Kasumi-1 (cell line): Measurements from ENCODE around the gene OR14C36.
"Not testable (repeated sequence)": the region's sequence is repeated elsewhere in the genome, so short reads cannot be mapped to it uniquely, and the experiment has no call there.

Experiments
- DNase-seq, 2 experiments: peaks; one replicate each; lab custom pipeline; 2025; lab: John Stamatoyannopoulos, UW

Gene OR14C36, protein sequence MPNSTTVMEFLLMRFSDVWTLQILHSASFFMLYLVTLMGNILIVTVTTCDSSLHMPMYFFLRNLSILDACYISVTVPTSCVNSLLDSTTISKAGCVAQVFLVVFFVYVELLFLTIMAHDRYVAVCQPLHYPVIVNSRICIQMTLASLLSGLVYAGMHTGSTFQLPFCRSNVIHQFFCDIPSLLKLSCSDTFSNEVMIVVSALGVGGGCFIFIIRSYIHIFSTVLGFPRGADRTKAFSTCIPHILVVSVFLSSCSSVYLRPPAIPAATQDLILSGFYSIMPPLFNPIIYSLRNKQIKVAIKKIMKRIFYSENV

DNA sequence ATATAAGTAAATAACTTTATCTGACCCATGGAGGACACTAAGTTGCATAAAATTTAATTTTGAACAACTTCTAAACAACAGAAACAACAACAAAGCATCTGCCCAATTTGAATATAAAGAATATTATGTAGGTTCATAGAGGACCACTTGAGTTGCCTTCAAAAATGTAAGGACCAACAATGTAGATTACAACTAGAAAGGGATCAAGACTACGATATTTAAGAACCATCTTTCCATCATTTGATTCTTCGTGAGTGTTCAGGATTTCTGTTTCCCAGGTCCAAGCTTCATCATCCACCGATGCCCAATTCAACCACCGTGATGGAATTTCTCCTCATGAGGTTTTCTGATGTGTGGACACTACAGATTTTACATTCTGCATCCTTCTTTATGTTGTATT is at the start of gene OR14C36:
TSS of gene OR14C36 (plus strand) at position 301 of the 400 bp plus-strand sequence. CDS start at position 301, 0 bp downstream.
- no peak for DNase-seq

DNA sequence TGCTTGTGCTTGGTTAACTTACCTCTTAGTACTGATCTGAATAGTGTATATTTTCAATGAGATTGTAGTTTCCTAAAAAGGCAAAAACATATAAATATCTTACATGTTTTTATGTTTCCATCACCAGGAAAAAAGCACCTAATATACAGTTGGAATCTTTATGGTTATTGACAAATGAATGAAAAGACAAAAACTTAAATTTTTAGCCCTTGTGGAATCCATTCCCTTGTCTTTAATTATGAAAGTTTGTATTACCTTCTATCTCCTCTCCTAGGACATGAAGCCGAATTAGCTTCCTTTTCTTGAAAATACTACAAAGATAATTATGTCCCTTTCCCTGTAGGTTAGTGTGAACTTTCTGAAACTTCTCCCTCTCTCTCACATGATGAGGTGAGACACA is 45.3 kb upstream of the OR14C36 start, which contains the start of gene OR2T12:
TSS of gene OR2T12 (minus strand) at position 101 of the 400 bp plus-strand sequence. CDS start 7,846 bp downstream, outside the sequence.
- no peak for DNase-seq

DNA sequence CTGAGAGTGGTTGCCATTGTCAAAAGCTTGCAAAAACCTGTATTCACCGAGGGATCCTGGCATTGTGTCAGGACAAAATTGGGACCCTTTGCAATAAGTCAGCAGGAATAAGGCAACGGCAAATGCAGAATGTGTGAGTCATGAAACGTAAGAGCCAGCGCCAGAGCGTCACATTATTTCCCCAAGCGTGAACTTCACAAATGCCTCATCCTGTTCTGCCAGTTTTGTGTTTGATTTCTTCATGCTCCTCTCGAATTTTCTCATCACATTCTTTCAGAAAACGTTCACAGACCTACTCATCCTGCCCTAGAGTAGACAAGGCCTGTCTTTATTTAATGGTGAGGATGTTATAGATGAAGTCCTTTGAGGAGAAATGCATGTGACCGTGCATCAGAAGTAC is 42.9 kb upstream of the OR14C36 start:
- not testable (repeated sequence) for DNase-seq

DNA sequence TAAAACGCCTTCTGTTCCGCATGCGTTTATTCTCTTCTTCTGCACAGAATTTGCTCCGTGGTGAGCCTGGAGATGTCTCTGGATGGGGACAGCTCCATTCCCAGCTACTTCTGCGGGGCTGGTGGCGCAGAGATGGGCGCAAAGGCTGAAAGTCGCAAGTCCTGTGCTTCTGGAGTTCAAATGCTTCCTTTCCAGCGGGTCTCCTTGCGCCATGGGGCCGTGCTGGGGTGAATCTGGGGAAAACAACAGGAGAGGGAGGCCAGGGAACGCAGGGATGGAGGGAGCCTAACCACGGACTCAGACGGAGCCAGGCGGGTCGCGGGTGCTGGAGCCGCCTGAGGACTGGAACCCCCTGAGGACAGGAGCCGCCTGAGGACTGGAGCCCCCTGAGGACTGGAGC is 42.5 kb upstream of the OR14C36 start:
- DNase-seq = no peak

DNA sequence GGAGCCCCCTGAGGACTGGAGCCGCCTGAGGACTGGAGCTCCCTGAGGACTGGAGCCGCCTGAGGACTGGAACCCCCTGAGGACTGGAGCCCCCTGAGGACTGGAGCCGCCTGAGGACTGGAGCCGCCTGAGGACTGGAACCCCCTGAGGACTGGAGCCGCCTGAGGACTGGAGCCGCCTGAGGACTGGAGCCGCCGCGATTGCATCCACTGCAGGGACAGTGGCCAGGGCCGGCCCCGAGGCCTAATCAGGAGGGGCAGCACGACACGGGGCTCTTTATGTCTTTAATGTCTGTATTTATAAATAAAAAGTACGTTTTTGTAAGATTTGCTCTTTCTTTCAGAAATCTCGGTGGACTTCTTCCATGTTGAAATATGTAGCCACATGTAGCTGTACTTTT is 41.8 kb upstream of the OR14C36 start:
- not testable (repeated sequence) for DNase-seq

DNA sequence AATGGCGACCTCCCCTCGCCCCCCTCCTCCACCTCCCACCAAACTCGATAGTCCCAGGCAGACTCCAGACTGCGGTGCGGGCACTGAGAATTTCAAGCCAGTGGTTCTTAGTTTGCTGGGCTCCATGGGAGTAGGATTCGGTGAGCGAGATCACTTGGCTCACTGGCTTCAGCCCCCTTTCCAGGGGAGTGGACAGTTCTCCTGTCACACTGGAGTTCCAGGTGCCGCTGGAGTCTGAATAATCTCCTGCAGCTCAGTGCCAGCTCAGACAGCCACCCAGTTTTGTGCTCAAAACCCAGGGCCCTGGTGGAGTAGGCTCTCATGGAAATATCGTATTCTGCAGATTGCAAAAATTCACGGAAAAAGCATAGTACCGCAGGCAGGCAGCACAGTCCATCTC is 31.8 kb upstream of the OR14C36 start:
- DNase-seq = no peak

DNA sequence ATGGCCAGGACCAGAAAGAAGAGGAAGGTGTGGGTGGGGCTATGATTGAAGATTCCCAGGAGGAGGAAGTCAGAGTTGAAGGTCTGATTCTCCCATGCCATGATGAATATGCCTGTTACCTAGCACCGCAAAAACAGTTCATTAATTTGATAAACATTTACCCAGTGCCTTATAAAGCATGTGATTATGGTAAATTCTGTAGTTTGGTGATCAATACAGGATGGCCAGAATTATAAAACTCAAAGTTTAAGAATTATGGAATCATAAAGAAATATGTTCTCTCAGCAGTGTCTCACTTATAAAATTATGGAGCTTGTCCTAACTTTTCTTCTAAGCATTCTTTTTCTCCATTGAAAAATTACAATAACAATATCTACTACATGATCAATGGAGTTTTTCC is 24.1 kb upstream of the OR14C36 start, which contains the start of gene OR2M7:
TSS of gene OR2M7 (minus strand) at position 101 of the 400 bp plus-strand sequence. CDS start at position 101, 0 bp downstream.
- no peak for DNase-seq

DNA sequence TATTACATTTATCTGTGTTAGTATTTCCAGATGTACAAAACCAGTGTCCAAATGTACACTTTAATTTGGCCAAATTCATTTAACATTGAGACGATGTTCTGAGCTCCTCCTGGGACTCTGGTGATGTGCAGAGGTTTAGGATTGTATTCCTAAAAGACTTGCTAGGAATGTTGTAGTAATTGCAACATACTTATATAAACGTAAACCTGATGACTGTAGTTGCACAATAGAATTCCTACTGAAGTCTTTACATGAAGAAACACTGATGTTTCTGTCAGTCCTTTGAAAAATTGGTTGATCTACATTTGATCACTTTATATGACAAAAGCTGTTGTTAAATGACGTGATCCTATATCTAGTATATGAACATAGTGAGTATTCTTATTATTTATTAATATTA is 5.1 kb upstream of the OR14C36 start:
- no peak for DNase-seq

DNA sequence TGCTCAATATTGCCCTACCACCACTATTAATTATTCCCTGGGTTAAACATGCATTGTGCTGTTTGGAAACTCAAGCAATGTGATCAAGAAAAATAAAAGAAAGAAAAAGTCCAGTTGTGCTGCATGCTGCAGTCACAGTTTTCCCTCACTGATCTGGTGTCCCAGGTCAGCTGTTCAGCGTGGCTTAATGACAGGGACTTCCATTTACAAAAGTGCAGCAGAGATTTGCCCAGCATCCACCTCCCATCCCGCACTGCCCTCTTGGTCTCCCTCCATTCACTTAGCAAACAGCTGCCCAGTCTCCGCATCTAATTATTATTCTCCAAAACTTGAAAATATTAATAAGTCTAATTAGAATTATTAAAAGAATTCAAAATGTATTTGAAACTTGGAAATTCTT is 10.8 kb downstream of the OR14C36 start:
- no peak for DNase-seq

DNA sequence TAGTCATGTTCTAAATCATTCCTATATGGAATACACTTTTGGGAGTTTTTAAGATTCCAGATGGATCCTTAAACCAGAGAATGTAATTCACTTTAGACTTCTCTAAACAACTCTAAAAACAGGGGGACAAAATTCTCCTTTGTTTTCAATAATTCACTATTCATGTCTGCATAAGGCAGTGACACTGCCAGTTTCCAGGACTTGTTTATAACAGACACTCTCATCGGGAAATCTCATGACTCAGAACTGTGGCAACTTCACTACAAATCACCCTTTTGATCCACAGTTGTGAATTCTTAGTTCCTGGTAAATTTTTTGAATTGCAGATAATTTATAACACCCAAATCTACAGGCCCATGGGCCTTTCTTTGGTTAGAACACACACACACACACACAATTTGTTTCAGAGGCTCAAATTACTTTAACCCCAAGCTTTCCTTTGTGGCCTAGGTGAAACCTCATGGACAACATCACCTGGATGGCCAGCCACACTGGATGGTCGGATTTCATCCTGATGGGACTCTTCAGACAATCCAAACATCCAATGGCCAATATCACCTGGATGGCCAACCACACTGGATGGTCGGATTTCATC is 12.6 kb downstream of the OR14C36 start, which contains the start of gene OR2T4:
TSS of gene OR2T4 (plus strand) at position 545 of the 595 bp plus-strand sequence. CDS start at position 545, 0 bp downstream.
- no peak for DNase-seq

DNA sequence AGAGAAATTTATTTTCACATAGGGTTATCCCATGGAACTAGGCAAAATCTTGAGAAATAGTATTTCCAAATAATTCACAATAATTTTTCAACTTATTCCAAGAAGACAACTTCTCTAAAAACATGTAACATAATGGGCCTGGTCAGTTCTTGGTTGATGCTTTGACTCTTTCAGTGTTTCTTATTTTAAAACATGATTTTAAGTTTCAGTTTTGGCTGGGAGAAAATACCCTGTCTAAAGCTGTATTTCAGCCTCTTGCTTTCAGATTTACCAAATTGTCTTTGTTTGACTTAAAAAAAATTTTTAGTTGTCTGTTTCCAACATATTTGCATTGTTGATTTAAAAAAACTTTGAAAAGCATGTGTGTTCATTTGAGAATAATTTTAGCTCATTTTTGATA is 18.0 kb downstream of the OR14C36 start:
- DNase-seq = no peak

DNA sequence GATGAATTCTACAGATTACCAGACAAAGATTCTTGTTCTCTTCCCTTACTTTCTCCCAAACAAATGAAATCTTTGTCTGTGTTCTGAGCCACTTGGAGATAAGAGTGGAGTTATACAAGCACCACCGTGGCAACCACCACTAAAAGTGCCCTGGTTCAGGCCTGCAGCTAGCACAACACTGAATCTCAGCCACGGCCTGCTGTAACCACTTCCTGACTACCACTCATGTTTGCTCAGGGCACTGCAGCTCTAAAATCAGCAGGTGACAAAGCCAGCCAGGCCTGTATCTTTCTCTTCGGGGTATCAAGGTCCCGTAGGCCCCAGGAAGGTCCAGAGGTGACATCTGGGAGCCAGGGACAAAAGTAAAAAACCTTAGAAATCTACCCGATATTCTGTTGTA is 23.8 kb downstream of the OR14C36 start:
- no peak for DNase-seq

DNA sequence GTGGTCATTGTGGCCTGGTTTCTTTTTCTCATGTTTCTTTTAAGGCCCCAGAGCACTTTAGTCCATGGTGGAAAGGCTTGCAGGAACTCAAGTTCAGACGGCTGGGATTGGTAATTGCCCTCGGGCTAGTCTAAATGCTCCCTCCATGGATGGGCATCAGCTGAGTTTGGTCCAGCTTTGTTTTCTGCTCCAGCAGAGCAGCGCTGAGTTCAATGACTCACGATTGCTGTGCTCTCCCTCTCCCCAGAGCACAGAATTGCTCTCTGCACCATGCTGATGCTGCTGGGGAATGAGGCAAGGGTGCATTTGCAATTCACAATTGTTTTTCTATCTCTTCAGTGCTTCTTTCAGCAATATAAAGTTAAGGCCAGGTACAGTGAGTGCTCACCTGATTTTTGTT is 25.2 kb downstream of the OR14C36 start:
- no peak for DNase-seq

DNA sequence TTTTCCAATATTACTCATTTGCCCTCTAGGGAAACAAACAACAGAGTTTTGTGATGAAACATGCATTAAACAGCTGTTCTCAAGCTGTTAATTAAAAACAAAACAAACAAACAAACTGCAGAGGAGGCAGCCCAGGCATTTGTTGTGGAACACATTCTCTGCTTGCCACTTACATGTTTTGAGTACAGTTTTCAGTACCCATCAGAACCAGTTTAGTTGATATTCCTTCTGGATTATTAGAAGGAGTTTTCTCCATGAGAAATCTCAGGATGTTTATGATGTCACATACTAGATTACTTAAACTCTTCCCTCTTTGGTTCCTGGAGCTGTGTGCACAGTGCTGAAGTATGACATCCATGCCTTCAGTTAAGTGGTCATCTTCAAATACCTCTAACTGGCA is 26.9 kb downstream of the OR14C36 start, which contains the start of gene OR2T6:
TSS of gene OR2T6 (plus strand) at position 301 of the 400 bp plus-strand sequence. CDS start 11,863 bp downstream, outside the sequence.
- DNase-seq = no peak

DNA sequence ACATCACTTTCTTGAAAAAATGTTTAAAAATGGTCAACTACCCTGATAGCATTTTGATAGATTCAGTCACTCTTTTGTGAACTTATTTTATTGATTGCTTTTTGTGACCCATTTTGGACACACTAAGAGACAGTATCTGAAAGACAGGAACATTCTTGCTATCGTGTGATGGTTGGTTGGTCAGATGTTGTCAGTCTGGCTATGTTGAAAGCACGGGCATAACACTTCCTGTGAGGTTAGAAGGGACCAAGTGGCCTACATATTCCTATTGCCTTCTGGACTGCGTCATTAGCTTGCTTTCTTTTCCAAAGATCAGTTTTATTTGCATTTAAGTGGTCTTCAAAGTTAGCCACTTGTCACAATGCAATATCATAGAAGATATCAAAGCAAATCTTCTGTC is 28.3 kb downstream of the OR14C36 start:
- DNase-seq = no peak

DNA sequence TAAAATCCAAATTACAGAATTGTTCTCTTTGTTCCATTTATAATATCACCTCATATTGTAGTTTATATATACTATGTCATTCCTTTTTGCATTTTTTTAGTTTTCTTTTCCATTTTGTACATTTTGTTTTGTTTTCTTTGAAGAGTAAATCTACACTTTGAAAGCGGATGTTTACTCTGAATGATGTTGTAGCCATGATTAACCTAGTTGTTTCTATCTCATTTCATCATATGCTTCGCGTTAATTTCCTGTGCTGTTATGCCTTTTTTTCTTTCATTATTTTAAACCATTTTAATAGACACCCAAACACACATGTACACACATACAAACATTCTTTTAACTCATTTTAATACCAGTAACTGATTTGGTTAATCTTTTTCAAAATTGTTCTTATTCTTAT is 32.3 kb downstream of the OR14C36 start:
- DNase-seq = no peak

DNA sequence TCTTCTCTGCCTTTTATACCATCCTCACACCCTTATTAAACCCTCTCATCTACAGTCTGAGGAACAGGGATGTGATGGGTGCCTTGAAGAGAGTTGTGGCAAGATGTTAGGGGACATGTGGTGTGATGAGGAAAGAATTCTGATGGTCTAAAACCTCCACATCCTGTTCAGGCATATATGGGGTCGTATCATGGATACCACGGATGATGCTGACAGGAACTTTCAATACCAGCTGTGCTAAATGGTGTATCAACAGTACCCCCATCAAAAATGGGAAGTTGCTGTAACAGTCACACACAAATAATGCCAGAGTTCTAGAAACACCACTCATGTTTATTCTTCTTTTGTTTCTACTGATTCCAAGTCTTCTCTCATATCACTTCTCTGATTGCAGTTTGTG is 39.9 kb downstream of the OR14C36 start:
- peak; percentile 15 to 22 for DNase-seq

DNA sequence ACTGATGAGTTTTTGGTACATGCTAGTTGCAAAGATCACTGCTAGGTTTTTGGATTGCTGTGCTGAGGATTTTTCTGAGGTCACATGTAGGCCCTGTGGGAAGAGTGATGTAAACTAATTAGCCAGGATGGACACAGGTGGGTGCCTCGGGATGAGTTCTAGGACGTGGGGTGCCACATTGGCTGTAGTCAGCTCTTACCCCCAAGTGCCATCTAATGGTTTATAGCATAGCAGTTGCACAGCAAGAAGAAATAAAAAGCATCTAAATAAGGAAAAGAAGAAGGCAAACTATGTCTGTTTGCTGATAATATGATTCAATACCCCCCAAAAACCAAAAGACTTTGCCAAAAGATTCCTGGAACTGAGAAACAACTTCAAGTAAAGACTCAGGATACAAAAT is 44.5 kb downstream of the OR14C36 start:
- no peak for DNase-seq
